HCT116 (cell line): ENCODE results near the gene IGSF21.

Experiments used
- CTCF ChIP-seq, 3 experiments: fragments of 200-600 bp in 1 of 3; sonication (generic) in 1 of 3; IDR thresholded peaks in 2 of 3; conservative IDR thresholded peaks in 1 of 3; 2 replicates each; pipeline ENCODE4 v1.5.1; 2012 to 2017; ENCODE audit warnings: low read depth in 2 of 3, low read length in 2 of 3, antibody characterized with exemption in 1 of 3, borderline replicate concordance in 1 of 3, control low read depth in 1 of 3, mild to moderate bottlenecking in 1 of 3, mixed read lengths in 1 of 3, mixed run types in 1 of 3, moderate library complexity in 1 of 3; ENCODE audit not compliant: insufficient read depth in 1 of 3
- SRF ChIP-seq: IDR thresholded peaks from 2 replicates; pipeline ENCODE4 v1.6.1; 2012; ENCODE audit warnings: low read depth

GRCh38 chr1:18191037-18191436 is 83.4 kb downstream of the IGSF21 start:
- TF ChIP-seq CTCF (IDR thresholded peaks at IDR 0.05 in 2 of 3, conservative IDR thresholded peaks at IDR 0.05 in 1 of 3; ENCODE audit: borderline replicate concordance in 1 of 3, insufficient read depth in 1 of 3, low read depth in 2 of 3, low read length in 2 of 3) (no peak), SRF (no peak)
